Nephron (organoid): Measurements from ENCODE around the gene DCAF8L2.

Experiments
- H3K27ac Mint-ChIP-seq, 3 experiments: 2 replicates each; pipeline ENCODE4 v1.8.0; 2020; ENCODE audit warnings: mixed read lengths in 3 of 3, mild to moderate bottlenecking in 2 of 3, moderate library complexity in 1 of 3
- H3K27me3 Mint-ChIP-seq: 2 replicates; pipeline ENCODE4 v1.8.0; 2021; ENCODE audit warnings: low read depth, mild to moderate bottlenecking, moderate library complexity, mixed read lengths
- H3K36me3 Mint-ChIP-seq: 2 replicates; pipeline ENCODE4 v1.8.0; 2020; ENCODE audit warnings: low read depth, mixed read lengths
- H3K4me1 Mint-ChIP-seq: 2 replicates; pipeline ENCODE4 v1.8.0; 2020; ENCODE audit warnings: mixed read lengths
- H3K4me3 Mint-ChIP-seq, 3 experiments: 2 replicates each; pipeline ENCODE4 v1.8.0; 2020; ENCODE audit warnings: mild to moderate bottlenecking in 3 of 3, mixed read lengths in 3 of 3, moderate library complexity in 2 of 3
- H3K9me3 Mint-ChIP-seq: 2 replicates; pipeline ENCODE4 v1.8.0; 2020; ENCODE audit warnings: mixed read lengths
- CTCF ChIP-seq, 3 experiments: fragments of 200-600 bp; sonication (generic); IDR thresholded peaks; one replicate each; pipeline ENCODE4 v1.5.0; 2021; ENCODE audit warnings: antibody characterized with exemption in 3 of 3; ENCODE audit not compliant: unreplicated experiment in 3 of 3

Gene DCAF8L2

GRCh38 chrX:27571164-27571563 is 19.0 kb upstream of the DCAF8L2 start:
- no peaks in the 10 kb centered on the region for H3K36me3 Mint-ChIP-seq

GRCh38 chrX:27575565-27575964 is 14.6 kb upstream of the DCAF8L2 start:
- no peaks in the 10 kb centered on the region for H3K4me1 Mint-ChIP-seq
- no peak overlapping the region for H3K4me3 Mint-ChIP-seq
- H3K36me3 Mint-ChIP-seq = no peaks in the 10 kb centered on the region
- H3K27me3 Mint-ChIP-seq = no peaks in the 10 kb centered on the region
- H3K9me3 Mint-ChIP-seq = peaks cover 7% of the 10 kb centered on the region
- no peak overlapping the region for H3K27ac Mint-ChIP-seq
- no peak for TF ChIP-seq CTCF (IDR thresholded peaks at IDR 0.05; ENCODE audit: unreplicated experiment in 3 of 3)

More at GRCh38 chrX:27571164-27571563, 19.0 kb upstream of the DCAF8L2 start:
- H3K4me1 Mint-ChIP-seq = peaks cover 3% of the 10 kb centered on the region
- H3K27me3 Mint-ChIP-seq = no peaks in the 10 kb centered on the region
- no peak for TF ChIP-seq CTCF (IDR thresholded peaks at IDR 0.05; ENCODE audit: unreplicated experiment in 3 of 3)
- no peak overlapping the region for H3K27ac Mint-ChIP-seq
- peaks cover 3% of the 10 kb centered on the region for H3K9me3 Mint-ChIP-seq
- H3K4me3 Mint-ChIP-seq = no peak overlapping the region

- H3K27ac Mint-ChIP-seq = no peak overlapping the region
- no peaks in the 10 kb centered on the region for H3K4me1 Mint-ChIP-seq
- no peaks in the 10 kb centered on the region for H3K9me3 Mint-ChIP-seq
- H3K36me3 Mint-ChIP-seq = no peaks in the 10 kb centered on the region
- no peak overlapping the region for H3K4me3 Mint-ChIP-seq
- TF ChIP-seq CTCF (IDR thresholded peaks at IDR 0.05; ENCODE audit: unreplicated experiment in 3 of 3) = no peak
- no peaks in the 10 kb centered on the region for H3K27me3 Mint-ChIP-seq
These were observed 6.2 kb upstream of the DCAF8L2 start for GRCh38 chrX:27583976-27584375.

GRCh38 chrX:27591938-27592337 is 1.8 kb downstream of the DCAF8L2 start:
- Mint-ChIP-seq H3K4me3 (no peak overlapping the region), H3K36me3 (no peaks in the 10 kb centered on the region), H3K27ac (no peak overlapping the region), H3K4me1 (no peaks in the 10 kb centered on the region), H3K27me3 (no peaks in the 10 kb centered on the region), H3K9me3 (no peaks in the 10 kb centered on the region)
- no peak for TF ChIP-seq CTCF (IDR thresholded peaks at IDR 0.05; ENCODE audit: unreplicated experiment in 3 of 3)

- Mint-ChIP-seq H3K9me3 (no peaks in the 10 kb centered on the region), H3K4me3 (no peak overlapping the region), H3K27me3 (no peaks in the 10 kb centered on the region), H3K36me3 (no peaks in the 10 kb centered on the region), H3K4me1 (no peaks in the 10 kb centered on the region), H3K27ac (no peak overlapping the region)
- no peak for TF ChIP-seq CTCF (IDR thresholded peaks at IDR 0.05; ENCODE audit: unreplicated experiment in 3 of 3)
These were observed 7.4 kb downstream of the DCAF8L2 start for GRCh38 chrX:27597508-27597907.

- H3K27ac Mint-ChIP-seq = no peak overlapping the region
- H3K4me3 Mint-ChIP-seq = no peak overlapping the region
- TF ChIP-seq CTCF (IDR thresholded peaks at IDR 0.05; ENCODE audit: unreplicated experiment in 3 of 3) = no peak
- H3K9me3 Mint-ChIP-seq = no peaks in the 10 kb centered on the region
- no peaks in the 10 kb centered on the region for H3K4me1 Mint-ChIP-seq
- H3K27me3 Mint-ChIP-seq = no peaks in the 10 kb centered on the region
- no peaks in the 10 kb centered on the region for H3K36me3 Mint-ChIP-seq
These were observed 8.2 kb downstream of the DCAF8L2 start for GRCh38 chrX:27598312-27598711.
